DND-41 (cell line): ENCODE data around the gene CAVIN2.

Experiments
- ATAC-seq: fragments of 200-7000 bp; cut with Tn5 transposase; 3 replicates; pipeline ENCODE4 v1.9.1; 2021; ENCODE audit warnings: low read depth; ENCODE audit not compliant: insufficient read depth
- DNase-seq: peaks from one replicate; pipeline ENCODE4 v3.0.0-alpha.2; 2020
- H2AFZ ChIP-seq: 2 replicates; pipeline ENCODE4 v1.6.0; 2012; ENCODE audit warnings: low read depth, low read length
- H3K27ac ChIP-seq: 2 replicates; pipeline ENCODE4 v1.5.1; 2012; ENCODE audit warnings: low read length, inconsistent platforms
- H3K27me3 ChIP-seq: fragments of 200-600 bp; sonication (generic); 2 replicates; pipeline ENCODE4 v1.6.0; 2012; ENCODE audit warnings: low read length, mild to moderate bottlenecking, inconsistent platforms; ENCODE audit not compliant: insufficient read depth, poor library complexity
- H3K36me3 ChIP-seq: 2 replicates; pipeline ENCODE4 v1.5.1; 2012; ENCODE audit warnings: low read length, inconsistent platforms; ENCODE audit not compliant: insufficient read depth
- H3K4me1 ChIP-seq: 2 replicates; pipeline ENCODE4 v1.5.1; 2012; ENCODE audit warnings: mild to moderate bottlenecking, low read length; ENCODE audit not compliant: insufficient read depth
- H3K4me2 ChIP-seq: 2 replicates; pipeline ENCODE4 v1.6.0; 2012; ENCODE audit warnings: mild to moderate bottlenecking, moderate library complexity, low read length, inconsistent platforms; ENCODE audit not compliant: insufficient read depth
- H3K4me3 ChIP-seq, 2 experiments: fragments of 200-600 bp in 1 of 2; shearing (Covaris generic) in 1 of 2; 2 replicates each; pipeline ENCODE4 v1.5.1; 2012 to 2016; ENCODE audit warnings: inconsistent platforms in 2 of 2, low read length in 2 of 2, mild to moderate bottlenecking in 2 of 2, low read depth in 1 of 2, moderate library complexity in 1 of 2
- H3K79me2 ChIP-seq: 2 replicates; pipeline ENCODE4 v1.6.0; 2012; ENCODE audit warnings: low read length, inconsistent platforms; ENCODE audit not compliant: insufficient read depth
- H3K9ac ChIP-seq: 2 replicates; pipeline ENCODE4 v1.6.0; 2012; ENCODE audit warnings: low read depth, mild to moderate bottlenecking, inconsistent platforms, low read length, moderate library complexity
- H3K9me3 ChIP-seq: 2 replicates; pipeline ENCODE4 v1.5.1; 2012; ENCODE audit warnings: low read length, moderate library complexity, mild to moderate bottlenecking, inconsistent platforms; ENCODE audit not compliant: insufficient read depth, severe bottlenecking
- H4K20me1 ChIP-seq: 2 replicates; pipeline ENCODE4 v1.6.0; 2012; ENCODE audit warnings: low read length; ENCODE audit not compliant: insufficient read depth
- CTCF ChIP-seq: IDR thresholded peaks from 2 replicates; pipeline ENCODE4 v1.5.1; 2012; ENCODE audit warnings: borderline replicate concordance, low read length, moderate library complexity, mild to moderate bottlenecking; ENCODE audit not compliant: poor library complexity, severe bottlenecking; ENCODE audit errors: extremely low read depth
- EZH2 ChIP-seq: IDR thresholded peaks from 3 replicates; pipeline ENCODE4 v1.6.1; 2012; ENCODE audit warnings: borderline replicate concordance, low read depth, mild to moderate bottlenecking, moderate library complexity, low read length, inconsistent platforms; ENCODE audit not compliant: severe bottlenecking

Gene CAVIN2

GRCh38 chr2:191831410-191831994 lies 15.4 kb downstream of the CAVIN2 start:
- no peaks in the 10 kb centered on the region for H3K36me3 ChIP-seq
- no peak overlapping the region for H3K4me2 ChIP-seq
- no peak for TF ChIP-seq EZH2
- TF ChIP-seq CTCF: no peak
- no peaks in the 10 kb centered on the region for H3K9me3 ChIP-seq
- no peaks in the 10 kb centered on the region for H4K20me1 ChIP-seq
- no peak overlapping the region for H2AFZ ChIP-seq
- H3K4me1 ChIP-seq: no peaks in the 10 kb centered on the region
- no peak for ATAC-seq
- DNase-seq: no peak
- H3K79me2 ChIP-seq: no peaks in the 10 kb centered on the region
- no peak overlapping the region for H3K4me3 ChIP-seq
- H3K27me3 ChIP-seq: peaks cover 31% of the 10 kb centered on the region
- H3K27ac ChIP-seq: no peak overlapping the region
- H3K9ac ChIP-seq: no peak overlapping the region

- no peaks in the 10 kb centered on the region for H3K9me3 ChIP-seq
- H3K4me2 ChIP-seq: no peak overlapping the region
- ATAC-seq: no peak
- H3K9ac ChIP-seq: no peak overlapping the region
- H3K27me3 ChIP-seq: peaks cover 26% of the 10 kb centered on the region
- no peaks in the 10 kb centered on the region for H3K79me2 ChIP-seq
- no peak overlapping the region for H2AFZ ChIP-seq
- H3K4me3 ChIP-seq: no peak overlapping the region
- TF ChIP-seq CTCF (no peak), EZH2 (no peak)
- H3K4me1 ChIP-seq: no peaks in the 10 kb centered on the region
- H3K27ac ChIP-seq: no peak overlapping the region
- H3K36me3 ChIP-seq: no peaks in the 10 kb centered on the region
- DNase-seq: no peak
- H4K20me1 ChIP-seq: no peaks in the 10 kb centered on the region
Measured at GRCh38 chr2:191824398-191824797, 22.5 kb downstream of the CAVIN2 start.

GRCh38 chr2:191821078-191821477 lies 25.8 kb downstream of the CAVIN2 start:
- no peak overlapping the region for H3K4me3 ChIP-seq
- no peaks in the 10 kb centered on the region for H4K20me1 ChIP-seq
- no peaks in the 10 kb centered on the region for H3K36me3 ChIP-seq
- no peak for TF ChIP-seq CTCF
- TF ChIP-seq EZH2: no peak
- no peak overlapping the region for H3K9ac ChIP-seq
- DNase-seq (no peak), ATAC-seq (no peak)
- no peaks in the 10 kb centered on the region for H3K9me3 ChIP-seq
- no peak overlapping the region for H2AFZ ChIP-seq
- H3K4me2 ChIP-seq: no peak overlapping the region
- no peak overlapping the region for H3K27ac ChIP-seq
- no peaks in the 10 kb centered on the region for H3K4me1 ChIP-seq
- H3K27me3 ChIP-seq: peaks cover 45% of the 10 kb centered on the region
- H3K79me2 ChIP-seq: no peaks in the 10 kb centered on the region
